Measurements from ENCODE around the gene NUP62CL. TPM values are rescaled to one million over a fixed set of nuclear protein-coding genes. Genes with fewer than 3 reads are reported as not detected.
"Not testable (repeated sequence)": the region's sequence is repeated elsewhere in the genome, so short reads cannot be mapped to it uniquely, and the experiment has no call there.

Gene NUP62CL
- total RNA-seq, 1 donor from 2014 or later: not detected

GRCh38 chrX:107207943-107208342, 1.7 kb upstream of the NUP62CL start:
- no peak for DNase-seq (ENCODE audit: low spot score in 2 of 2)
- TF ChIP-seq, protein P1, sequence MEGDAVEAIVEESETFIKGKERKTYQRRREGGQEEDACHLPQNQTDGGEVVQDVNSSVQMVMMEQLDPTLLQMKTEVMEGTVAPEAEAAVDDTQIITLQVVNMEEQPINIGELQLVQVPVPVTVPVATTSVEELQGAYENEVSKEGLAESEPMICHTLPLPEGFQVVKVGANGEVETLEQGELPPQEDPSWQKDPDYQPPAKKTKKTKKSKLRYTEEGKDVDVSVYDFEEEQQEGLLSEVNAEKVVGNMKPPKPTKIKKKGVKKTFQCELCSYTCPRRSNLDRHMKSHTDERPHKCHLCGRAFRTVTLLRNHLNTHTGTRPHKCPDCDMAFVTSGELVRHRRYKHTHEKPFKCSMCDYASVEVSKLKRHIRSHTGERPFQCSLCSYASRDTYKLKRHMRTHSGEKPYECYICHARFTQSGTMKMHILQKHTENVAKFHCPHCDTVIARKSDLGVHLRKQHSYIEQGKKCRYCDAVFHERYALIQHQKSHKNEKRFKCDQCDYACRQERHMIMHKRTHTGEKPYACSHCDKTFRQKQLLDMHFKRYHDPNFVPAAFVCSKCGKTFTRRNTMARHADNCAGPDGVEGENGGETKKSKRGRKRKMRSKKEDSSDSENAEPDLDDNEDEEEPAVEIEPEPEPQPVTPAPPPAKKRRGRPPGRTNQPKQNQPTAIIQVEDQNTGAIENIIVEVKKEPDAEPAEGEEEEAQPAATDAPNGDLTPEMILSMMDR (IDR thresholded peaks at IDR 0.05): no peak
- Histone ChIP-seq H3K27me3 (no peaks in the 10 kb centered on the region), H3K4me1 (no peaks in the 10 kb centered on the region), H3K36me3 (no peaks in the 10 kb centered on the region), H3K4me3 (no peak overlapping the region), H3K9me3 (no peaks in the 10 kb centered on the region), H3K27ac (no peak overlapping the region)
- intact Hi-C loops (cut with DNase I): no loop called here

GRCh38 chrX:107207089-107207488, 856 bp upstream of the NUP62CL start:
- Histone ChIP-seq H3K36me3 (no peaks in the 10 kb centered on the region), H3K4me1 (no peaks in the 10 kb centered on the region), H3K27me3 (no peaks in the 10 kb centered on the region), H3K4me3 (no peak overlapping the region), H3K27ac (no peak overlapping the region), H3K9me3 (no peaks in the 10 kb centered on the region)
- TF ChIP-seq, protein P1 (IDR thresholded peaks at IDR 0.05): no peak
- no peak for DNase-seq (ENCODE audit: low spot score in 2 of 2)
- intact Hi-C loops (cut with DNase I): no loop called here

GRCh38 chrX:107206697-107207065, 448 bp upstream of the NUP62CL start:
- H3K4me1 ChIP-seq: no peaks in the 10 kb centered on the region
- TF ChIP-seq, protein P1 (IDR thresholded peaks at IDR 0.05): no peak
- H3K9me3 ChIP-seq: no peaks in the 10 kb centered on the region

GRCh38 chrX:107204068-107204605, 2.1 kb downstream of the NUP62CL start:
- no peak for DNase-seq (ENCODE audit: low spot score in 2 of 2)
- Histone ChIP-seq H3K4me1 (no peaks in the 10 kb centered on the region), H3K36me3 (no peaks in the 10 kb centered on the region), H3K27ac (no peak overlapping the region), H3K4me3 (no peak overlapping the region), H3K27me3 (no peaks in the 10 kb centered on the region), H3K9me3 (no peaks in the 10 kb centered on the region)
- intact Hi-C loops (cut with DNase I): no loop called here
- TF ChIP-seq, protein P1 (IDR thresholded peaks at IDR 0.05): no peak

More at GRCh38 chrX:107206697-107207065, 448 bp upstream of the NUP62CL start:
- H3K27ac ChIP-seq: no peak overlapping the region
- no peaks in the 10 kb centered on the region for H3K27me3 ChIP-seq
- peak overlapping the region in 1 of 2 donors; percentile 64 for H3K4me3 ChIP-seq
- H3K36me3 ChIP-seq: no peaks in the 10 kb centered on the region
- no peak for DNase-seq (ENCODE audit: low spot score in 2 of 2)
- intact Hi-C loops (cut with DNase I): no loop called here

DNA sequence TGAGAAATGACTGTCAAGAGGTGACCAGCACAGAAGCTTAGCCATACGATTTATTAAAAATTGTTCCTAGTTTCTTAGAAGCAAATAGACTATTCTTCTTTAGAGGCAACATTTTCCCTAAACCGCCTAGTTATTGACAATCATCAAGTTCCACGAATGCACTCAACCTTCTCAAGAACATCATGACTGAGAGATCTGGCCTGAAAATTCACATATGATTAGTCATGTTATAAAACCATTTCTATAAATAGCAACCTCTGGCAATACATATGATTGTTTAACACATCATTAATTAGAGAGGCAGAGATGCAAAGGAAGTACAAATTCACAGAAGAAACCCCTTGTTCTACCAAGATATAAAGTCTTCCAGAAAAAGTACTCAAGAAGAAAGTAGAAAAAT, 6.7 kb downstream of the NUP62CL start:
- Histone ChIP-seq H3K4me1 (no peaks in the 10 kb centered on the region), H3K27me3 (no peaks in the 10 kb centered on the region), H3K9me3 (no peaks in the 10 kb centered on the region), H3K36me3 (no peaks in the 10 kb centered on the region), H3K27ac (no peak overlapping the region), H3K4me3 (no peak overlapping the region)
- TF ChIP-seq, protein P1 (IDR thresholded peaks at IDR 0.05): no peak
- DNase-seq (ENCODE audit: low spot score in 2 of 2): no peak
- intact Hi-C loops (cut with DNase I): no loop called here

DNA sequence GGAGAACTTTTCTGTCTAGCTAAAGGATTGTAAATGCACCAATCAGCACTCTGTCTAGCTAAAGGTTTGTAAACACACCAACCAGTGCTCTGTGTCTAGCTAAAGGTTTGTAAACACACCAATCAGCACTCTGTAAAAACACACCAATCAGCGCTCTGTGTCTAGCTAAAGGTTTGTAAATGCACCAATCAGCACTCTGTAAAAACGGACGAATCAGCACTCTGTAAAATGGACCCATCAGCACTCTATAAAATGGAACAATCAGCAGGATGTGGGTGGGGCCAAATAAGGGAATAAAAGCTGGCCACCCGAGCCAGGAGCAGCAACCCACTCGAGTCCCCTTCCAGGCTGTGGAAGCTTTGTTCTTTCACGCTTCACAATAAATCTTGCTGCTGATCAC, 8.2 kb downstream of the NUP62CL start:
- H3K36me3 ChIP-seq; H3K4me1 ChIP-seq; intact Hi-C loops (cut with DNase I); H3K27me3 ChIP-seq; H3K9me3 ChIP-seq; DNase-seq (ENCODE audit: low spot score in 2 of 2); H3K27ac ChIP-seq; H3K4me3 ChIP-seq: not testable (repeated sequence)
